Stimulated activated CD8-positive, alpha-beta memory T cell treated with anti-CD3 and anti-CD28 coated beads, Interleukin-12 subunit alpha, Interleukin-12 subunit beta, amount 100 ng/mL, for 4 hours (primary cell): Measurements from ENCODE around the gene VASH2.
"Not testable (repeated sequence)": the region's sequence is repeated elsewhere in the genome, so short reads cannot be mapped to it uniquely, and the experiment has no call there.

Experiments used
- DNase-seq: peaks from one replicate; pipeline ENCODE4 v3.0.0-alpha.2; 2020; ENCODE audit warnings: low read depth

VASH2 gene

DNA sequence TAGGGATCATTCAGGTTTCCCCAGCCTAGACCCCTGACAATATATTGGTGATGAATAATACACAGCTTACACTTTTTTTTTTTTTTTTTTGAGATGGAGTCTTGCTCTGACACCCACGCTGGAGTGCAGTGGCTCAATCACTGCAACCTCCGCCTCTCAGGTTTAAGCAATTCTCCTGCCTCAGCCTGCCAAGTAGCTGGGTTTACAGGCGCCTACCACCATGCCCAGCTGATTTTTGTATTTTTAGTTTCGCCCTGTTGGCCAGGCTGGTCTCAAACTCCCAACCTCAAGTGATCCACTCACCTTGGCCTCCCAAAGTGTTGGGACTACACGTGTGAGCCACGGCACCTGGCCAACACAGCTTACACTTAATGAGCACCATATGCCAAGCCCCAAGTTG lies 7.2 kb downstream of the VASH2 start:
- DNase-seq: no peak

DNA sequence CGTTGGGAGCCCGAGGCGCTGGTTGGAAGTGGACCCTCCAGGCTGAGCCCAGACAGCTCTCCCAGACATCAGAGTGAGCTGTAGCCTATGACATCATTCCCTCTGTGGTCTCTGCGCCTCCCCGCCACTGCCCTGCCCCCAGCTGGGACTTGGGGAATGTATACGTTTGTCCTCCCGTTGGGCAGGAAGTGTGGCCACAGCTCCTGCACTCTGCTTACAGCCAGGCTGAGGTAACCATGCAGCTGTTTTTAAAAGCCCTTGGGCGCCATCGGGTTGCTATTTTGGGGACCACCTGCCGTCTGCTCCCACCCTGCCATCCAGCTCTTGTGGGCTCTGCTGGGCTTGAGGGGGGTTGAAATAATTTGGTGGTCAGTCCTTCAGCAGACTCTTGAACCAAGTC lies 7.8 kb downstream of the VASH2 start:
- DNase-seq: no peak

DNA sequence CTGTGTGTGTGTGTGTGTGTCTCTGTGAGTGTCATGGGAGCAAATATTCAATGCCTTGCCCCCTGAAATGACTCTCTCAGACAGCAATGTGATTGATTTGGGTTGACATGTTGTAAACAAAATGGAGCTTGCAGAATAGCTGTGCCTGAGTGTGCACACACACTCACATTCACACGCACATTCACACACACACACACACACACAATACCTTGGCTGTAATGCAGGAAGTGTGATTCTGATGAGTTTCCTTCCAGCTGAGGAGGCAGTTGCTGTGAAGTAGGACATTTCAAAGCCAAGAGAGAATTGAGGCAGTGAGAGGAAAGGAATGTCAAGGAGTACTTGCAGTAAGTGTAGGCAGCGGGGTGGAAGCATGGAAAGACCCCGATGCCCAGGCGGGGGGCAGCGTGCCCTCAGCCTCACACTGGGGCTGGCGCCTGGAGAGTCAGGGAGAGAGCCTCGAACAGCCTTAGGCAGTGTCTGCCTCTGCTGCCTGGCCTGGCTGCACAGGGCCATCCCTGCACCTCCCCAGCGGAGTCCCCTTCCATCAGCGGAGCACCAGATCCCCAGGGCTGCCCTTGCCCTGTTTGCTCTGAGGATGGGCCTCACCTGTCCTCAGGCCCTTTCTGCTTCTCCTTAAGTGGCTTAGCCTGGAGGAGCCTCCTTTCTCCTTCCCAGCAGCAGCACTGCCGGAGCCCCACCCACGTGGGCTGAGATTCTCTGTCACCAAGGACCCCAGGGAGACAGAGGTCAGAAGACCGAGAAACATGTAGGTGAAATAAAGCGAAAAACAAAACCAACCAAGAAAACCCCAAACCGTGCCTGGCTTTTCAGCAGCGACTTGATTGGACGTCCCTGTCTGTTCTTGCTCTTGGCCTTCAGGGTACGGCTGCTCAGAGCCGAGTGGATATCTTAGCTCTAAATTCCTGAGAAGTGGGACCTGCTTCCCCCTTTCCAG lies 9.2 kb downstream of the VASH2 start:
- no peak for DNase-seq

DNA sequence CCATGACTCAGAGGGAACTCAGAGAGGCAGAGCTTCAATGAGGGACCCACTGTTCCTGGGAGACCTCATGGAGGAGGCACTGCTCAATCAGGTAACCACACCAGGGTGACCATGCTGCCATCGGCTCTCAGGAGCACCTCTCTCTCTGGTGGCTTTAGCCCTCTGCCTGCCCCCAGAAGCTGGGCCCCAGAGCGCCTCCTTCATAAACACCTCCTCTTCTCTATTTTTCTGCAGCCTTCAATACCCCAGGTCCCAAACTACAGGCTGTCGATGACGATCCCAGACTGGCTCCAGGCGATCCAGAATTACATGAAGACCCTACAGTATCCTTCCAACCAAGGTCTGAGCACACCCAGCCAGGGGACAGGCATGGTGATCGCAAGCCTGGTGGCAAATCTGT lies 10.6 kb downstream of the VASH2 start:
- no peak for DNase-seq

DNA sequence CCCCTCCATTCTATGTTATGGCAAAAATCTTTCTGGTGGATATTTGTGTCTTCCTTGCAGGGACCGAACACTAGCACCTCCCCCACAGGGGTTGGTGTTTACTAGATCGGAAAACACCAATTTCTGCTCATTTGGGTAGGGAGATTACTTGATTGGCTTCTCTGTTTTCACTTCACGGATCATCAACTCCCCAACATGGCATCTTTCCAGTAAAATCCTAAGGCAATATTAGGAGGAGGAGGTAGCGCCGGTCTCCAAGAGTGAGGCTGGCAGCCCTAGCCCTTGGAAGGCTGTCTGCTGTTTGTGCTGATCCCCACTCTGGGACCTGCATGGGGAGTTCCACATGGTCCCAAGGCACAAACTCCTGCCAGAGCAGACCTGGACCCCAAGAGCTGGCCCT lies 12.2 kb downstream of the VASH2 start:
- DNase-seq: no peak

DNA sequence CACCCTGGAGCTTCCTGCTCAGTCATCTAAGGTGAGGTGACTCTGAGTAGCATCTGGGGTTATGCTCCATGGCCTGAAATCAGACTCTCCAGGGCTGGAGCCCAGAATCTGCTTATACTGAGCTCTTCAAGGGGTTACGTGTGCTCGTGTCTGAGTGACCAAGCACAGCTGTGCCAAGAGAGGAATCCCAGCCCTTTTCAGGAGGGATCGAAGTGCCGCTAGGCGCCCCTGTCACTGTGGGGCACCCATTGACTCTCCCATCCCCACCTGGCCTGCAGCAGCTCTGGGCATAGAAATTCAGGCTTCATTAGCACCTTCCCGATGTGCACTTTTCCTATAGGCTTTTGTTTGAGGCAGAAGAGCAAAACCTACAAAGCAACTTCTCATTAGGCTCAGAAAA lies 13.8 kb downstream of the VASH2 start:
- DNase-seq: no peak

DNA sequence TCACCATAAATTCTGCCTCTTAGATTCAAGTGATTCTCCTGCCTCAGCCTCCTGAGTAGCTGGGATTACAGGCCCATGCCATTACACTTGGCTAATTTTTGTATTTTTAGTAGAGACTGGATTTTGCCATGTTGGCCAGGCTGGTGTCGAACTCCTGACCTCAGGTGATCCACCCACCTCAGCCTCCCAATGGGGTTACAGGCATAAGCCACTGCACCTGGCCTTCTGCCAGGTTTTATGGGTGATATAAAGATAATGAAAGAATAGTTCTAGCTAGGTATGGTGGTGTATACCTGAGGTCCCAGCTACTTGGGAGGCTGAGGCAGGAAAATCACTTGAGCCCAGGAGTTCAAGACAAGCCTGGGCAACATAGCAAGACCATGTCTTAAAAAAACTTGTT lies 14.7 kb downstream of the VASH2 start:
- not testable (repeated sequence) for DNase-seq

DNA sequence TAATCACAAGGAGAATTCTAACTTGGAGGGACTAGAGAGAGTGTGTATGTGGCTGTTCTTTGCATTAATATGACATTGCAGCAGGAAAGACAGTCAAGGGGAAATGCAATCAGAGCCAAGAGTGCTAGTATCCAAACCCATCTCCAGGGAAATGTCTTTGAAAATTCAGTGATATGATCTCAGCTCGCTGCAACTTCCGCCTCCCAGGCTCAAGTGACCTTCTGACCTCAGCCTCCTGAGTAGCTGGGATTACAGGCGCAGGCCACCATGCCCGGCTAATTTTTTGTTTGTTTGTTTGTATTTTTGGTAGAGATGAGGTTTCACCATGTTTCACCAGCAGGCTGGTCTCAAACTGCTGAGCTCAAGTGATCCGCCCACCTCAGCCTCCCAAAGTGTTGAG lies 16.3 kb downstream of the VASH2 start:
- no peak for DNase-seq

DNA sequence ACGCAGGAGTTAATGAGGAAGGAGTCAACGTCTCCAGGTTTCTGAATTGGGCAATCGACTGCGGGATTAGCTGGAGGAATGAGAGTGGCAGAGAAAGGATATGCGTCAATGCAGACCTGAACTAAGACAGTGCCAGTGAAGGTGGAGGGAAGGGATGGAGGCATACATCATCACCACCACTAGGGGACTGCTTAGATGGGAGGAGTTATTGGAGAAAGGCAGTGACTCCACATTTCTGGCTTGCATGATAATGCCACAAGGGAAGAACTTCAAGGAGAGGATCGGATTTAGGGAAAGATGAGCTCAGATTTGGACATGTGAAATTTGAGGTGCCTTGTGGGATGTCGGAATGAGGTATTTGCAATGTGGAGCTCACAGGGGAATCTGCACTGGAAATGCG lies 17.5 kb downstream of the VASH2 start:
- DNase-seq: no peak

DNA sequence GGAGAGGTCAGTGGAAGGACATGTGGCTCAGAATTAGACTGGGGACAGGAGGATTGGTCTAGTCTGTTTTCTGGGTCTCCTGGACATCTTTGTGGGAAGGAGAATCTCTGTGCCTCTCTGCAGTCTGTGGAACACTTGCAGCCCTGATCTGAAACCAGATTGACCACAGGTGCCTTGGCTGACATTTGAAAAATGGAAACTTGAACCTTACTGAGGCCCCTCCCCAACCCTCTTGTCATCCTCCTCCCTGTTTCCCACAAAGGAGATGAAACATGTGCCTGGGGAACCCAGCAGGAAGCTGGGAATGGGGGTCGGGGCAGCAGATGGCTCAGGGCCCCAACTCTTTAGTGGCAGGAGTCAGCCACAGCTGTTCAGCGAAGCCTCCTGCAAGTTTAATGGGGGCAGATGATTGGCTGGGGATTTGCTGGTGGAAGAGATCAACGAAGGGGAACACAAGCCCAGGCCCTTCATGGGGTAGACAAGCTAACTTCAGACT lies 18.1 kb downstream of the VASH2 start:
- DNase-seq: no peak

DNA sequence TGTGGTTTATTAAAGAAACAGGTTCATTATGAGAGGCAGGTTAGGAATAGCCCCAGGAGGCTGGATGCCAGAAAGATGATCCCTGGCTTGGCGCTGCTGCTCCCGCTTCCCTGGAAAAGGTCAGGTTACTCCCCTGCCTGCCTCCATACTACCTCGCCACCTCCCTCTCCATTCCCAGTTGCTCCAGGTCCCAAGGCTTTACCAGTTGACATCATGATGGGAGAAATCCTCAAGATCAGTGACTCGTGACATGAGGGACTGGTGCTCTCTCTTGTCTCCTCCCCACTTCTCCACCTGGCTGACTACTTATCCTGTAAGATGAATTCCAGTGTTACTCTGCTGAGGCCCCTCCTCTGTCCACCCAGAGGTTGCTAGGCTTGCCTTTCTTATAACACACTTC lies 19.7 kb downstream of the VASH2 start:
- no peak for DNase-seq

DNA sequence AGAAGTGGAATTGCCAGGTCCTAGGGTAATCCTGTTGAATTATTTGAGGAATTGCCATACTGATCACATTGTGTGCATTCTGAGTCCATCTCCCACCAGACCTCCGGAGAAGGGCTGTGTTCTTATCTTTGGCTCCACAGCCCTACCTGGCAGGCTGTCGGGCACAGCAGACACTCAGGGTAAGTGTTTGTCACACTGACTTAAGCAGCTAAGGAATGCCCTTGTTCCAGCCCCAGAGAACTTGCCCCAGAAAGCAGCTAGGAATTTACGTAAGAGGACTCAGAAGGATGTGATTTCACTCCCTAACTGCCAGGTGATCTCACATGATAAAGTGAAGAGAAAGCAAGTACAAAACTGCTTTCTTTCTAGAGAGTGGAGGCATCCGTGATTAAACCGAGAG lies 21.0 kb downstream of the VASH2 start:
- no peak for DNase-seq

DNA sequence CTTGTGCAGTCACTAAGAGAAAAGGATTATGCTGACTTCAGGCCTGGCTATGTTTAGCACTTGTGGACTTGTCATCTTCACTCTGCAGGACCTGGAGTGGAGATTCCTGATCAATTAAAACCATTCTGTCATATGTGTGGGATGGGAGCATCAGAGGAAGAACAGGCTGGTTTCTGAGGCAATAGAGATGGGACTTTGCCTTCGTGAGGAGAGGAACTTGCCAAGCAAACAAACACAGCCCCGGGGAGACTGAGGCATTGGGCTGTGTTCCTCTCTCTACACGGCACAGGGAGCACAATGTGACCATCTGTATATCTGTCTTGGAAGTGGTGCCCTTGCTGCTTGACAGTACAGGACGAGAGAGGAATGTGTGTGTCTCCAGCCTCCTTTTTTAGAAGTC lies 23.1 kb downstream of the VASH2 start:
- DNase-seq: no peak

DNA sequence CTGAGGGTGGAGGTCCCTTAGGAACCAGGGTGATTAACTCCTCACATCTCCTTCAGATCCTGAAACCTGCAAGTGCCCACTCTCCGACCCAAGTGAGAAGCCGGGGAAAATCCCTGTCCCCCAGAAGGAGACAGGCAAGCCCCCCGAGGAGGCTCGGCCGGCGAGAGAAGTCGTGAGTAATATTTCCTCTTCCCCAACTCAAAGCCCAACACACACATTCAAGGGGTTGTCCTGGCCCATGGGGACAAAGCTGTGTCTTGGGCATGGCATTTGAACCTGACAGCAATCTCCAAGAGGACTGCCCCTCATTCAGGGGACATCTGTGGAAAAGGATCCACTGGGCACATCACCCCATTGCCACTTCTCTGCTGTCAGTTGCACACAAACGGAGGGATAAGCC lies 23.6 kb downstream of the VASH2 start:
- DNase-seq: no peak

DNA sequence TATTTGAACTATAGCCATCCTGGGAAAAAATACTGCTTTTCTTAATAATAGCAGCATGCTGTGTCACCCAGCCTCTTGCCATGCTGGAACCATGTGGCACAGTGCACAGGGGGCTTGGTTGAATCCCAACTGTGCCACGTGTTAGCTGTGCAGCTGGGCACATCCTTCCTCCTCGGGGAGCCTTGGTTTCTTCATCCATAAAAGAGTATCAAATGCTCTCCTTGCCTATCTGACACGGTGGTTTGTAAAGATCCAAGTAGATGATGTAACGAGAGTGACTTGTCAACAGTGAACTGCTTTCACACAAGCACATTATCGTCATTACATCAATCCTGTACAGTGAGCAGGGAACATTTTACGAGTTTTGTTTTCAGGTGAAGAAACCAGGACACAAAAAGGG lies 24.4 kb downstream of the VASH2 start:
- DNase-seq: no peak

DNA sequence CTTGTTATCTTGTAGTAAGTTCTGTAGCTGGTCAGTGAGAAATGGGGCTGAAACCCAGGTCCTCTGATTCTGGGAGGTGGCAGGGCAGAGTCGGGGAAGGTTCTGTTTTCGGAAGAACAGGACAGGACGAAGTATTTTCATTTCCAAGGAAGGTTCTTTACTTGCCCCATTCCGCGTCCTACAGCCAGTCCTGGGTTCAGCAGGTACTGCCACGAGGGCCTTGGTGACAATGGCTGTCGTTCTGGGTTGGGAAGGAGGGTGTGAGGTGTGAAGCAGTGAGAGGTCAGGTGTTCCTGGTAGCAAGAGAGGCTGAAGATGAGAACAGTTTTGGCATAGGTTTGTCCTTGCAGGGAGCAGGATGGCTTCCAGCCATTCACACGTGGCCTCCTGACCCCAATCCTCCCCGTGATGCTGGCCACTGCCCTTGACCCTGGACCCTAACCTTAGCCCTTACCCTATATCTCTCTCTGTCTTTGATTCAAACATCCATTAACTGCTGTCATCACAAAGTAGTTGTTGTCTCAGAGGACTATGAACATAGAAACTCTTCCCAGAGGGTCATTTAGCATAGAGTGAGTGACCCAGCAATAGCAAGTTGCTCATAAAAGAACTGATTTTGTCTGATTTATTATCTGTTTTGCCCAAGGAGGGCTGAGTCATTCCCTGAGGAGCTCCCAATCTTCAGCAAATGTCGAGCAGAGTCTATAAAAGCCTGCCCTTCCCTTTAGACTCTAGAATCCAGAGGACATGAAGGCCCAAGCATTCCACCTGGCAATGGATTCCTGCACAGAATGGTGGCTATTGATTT lies 25.0 kb downstream of the VASH2 start:
- no peak for DNase-seq

DNA sequence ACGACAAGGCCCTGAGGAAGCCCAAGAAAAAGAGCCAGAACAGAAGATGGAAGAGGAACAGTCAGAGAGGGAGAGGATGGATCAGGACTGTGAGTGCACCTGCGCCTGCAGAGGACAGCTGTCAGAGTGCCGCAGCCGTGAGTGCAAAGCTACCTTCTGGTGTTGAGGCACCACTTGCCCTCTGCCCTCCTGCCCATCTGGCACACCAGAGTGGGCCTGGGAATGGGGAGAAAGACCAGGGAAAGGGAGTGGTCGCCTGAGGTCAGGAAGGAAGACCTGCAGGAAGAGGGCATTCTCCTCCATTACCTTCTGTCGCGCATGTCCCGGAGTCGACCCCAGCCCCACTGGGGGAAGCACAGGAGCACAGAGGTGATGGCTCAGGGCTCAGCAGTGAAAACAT lies 26.2 kb downstream of the VASH2 start:
- no peak for DNase-seq

DNA sequence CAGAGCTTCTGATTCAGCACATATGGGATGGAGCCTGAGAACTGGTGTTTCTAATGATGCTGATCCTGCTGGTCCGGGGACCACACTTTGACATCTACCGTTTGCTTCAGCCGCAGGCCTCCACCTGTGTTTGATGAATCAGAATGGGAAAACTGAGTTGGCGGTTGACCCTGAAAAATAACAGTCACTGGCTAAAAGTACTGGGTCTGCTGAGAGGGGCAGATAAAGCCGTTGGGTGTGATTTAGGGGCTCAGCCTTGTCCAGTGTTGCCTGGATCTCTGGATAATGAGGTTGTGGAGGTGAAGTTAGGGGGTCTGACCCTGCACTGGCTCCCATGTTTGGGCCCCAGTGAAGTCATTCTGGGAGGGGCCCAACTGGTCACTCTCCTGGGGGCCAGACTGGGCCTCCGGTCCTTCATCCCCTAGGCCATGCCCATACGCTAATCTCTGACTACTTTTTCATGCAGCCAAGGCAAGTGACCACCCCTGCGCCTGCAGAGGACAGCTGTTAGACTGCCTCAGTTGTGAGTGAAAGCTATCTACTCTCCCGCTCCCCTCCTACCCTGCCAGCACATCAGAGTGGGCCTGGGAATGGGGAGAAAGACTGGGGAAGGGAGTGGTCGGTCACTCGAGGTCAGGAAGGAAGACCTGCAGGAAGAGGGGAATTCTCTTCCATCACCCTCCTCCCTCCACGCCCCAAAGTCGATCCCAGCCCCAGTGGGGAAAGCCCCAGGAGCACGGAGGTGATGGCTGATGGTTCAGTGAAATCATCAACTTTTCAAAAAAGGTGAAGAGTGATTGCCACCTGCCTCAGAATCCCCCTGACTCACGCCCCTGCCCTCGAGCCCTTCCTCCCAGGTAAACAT lies 27.7 kb downstream of the VASH2 start:
- DNase-seq: no peak

DNA sequence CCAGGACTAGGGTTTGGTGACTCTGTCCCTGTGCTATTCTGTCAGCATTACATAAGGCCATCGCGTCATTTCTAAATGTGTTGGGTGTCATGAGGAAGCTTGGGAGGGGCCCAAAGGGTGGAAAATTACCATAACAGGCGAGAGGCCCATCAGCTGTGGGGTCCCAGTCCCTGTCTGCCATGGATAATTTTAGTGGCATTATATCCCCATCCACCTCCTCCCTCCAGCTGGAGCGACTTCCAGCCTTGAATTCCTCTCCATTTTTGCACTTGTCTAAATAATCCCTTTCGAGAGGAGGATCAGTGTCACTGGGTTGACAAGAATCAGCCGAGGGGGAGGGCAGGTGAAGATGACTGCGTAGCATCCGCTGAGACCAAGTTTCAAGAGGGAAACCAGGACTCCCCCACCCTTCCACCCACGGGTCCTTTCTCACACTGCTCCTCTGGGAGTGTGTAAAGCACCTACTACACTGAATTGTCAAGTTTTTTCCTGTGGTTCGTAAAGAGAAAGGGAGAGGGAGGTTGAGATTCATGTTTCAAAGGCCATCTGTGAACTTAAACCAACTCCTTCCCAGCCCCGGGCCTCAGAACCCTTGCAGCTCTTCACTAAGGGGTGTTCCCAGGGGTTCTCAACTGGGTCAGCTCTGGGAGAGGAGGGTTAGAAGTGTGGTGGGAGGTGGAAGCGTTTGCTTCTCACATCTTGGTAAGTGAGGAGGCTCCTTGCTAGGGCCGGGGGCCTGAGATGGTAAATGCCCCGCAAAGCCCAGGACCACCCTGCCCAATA lies 29.2 kb downstream of the VASH2 start:
- DNase-seq: no peak

DNA sequence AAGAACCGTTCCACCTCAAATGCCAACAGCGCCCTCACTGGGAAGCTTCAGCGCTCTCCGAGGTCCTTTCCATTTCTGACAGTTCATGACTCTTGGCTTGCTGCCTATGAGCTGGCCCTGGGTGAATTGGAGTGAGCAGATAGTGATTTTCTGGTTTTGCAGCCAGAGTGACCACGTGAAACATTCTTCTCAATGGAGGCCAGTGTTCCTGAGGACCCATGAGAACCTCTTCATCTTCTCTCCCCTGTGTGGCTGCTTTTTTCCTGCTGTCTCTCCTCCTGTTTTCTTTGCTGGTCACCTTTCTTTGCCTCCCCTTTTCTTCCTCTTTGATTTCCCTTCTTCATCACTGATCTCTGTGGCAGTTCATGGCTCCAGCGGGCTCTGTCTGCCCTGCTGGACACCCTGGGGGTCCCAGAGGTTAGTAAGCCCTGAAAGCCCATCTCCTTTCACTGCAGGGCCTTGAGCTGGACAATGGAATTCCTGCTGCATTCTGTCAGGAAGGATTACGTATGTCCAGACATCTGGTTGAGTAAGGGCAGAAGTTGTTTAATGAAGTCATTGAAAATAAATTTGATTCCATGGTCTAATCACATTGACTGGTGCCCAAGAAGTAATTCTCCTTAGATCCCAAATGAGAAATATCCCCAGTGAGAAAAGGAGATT lies 29.9 kb downstream of the VASH2 start:
- DNase-seq: no peak

DNA sequence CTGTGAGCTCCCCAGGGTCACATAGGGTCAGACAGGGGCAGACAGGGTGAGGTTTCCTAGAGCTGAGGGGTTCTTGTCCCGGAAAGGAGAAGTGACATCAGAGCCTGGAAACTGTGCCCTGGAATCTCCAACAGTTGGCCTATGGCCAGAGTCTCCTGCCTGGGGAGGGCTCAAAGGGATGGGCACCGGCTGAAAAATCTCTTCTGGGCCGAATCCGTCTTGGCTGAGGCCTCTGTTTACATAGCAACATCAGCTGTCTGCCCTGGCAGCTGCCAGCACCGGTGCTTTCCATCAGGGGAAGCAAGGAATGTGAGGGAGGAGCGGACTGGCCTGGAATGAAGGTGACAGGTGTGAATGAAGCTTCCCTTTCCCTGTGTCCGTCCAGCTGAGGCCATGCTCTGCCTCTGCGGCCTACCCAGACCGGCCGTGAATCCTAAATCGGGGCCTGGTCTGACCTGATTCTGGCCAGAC lies 30.7 kb downstream of the VASH2 start:
- no peak for DNase-seq
